ENCODE data around the gene OR11A1.

DNA sequence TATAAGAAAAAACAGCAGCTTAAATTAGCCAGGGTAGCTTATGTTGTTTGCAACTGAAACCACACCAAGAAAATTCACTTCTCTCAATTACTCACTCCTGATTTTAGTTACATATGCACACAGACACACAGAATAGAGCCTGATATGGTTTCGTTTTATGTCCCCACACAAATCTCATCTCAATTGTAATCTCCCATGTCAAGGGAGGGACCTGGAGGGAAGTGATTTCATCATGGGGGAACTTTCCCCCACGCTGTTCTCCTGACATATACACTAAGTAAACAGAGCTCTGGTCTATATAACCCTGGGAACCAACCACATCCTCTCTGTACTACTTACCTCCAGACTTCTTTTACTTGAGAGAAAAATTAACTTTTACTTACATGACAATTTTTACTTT lies 32.3 kb downstream of the OR11A1 start:
- TF ChIP-seq, protein P1, sequence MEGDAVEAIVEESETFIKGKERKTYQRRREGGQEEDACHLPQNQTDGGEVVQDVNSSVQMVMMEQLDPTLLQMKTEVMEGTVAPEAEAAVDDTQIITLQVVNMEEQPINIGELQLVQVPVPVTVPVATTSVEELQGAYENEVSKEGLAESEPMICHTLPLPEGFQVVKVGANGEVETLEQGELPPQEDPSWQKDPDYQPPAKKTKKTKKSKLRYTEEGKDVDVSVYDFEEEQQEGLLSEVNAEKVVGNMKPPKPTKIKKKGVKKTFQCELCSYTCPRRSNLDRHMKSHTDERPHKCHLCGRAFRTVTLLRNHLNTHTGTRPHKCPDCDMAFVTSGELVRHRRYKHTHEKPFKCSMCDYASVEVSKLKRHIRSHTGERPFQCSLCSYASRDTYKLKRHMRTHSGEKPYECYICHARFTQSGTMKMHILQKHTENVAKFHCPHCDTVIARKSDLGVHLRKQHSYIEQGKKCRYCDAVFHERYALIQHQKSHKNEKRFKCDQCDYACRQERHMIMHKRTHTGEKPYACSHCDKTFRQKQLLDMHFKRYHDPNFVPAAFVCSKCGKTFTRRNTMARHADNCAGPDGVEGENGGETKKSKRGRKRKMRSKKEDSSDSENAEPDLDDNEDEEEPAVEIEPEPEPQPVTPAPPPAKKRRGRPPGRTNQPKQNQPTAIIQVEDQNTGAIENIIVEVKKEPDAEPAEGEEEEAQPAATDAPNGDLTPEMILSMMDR (IDR thresholded peaks at IDR 0.05) = no peak
- TF ChIP-seq EZH2 (IDR thresholded peaks at IDR 0.05; ENCODE audit: borderline replicate concordance, insufficient read depth, low read depth, low read length, poor library complexity, severe bottlenecking) = no peak
